WTC11 (cell line): ENCODE measurements around the gene CEP70. TPM values are rescaled to one million over a fixed set of nuclear protein-coding genes. Genes with fewer than 3 reads are reported as not detected.

Experiments used
- ATAC-seq: fragments of 200-7000 bp; cut with Tn5 transposase; 2 replicates; pipeline ENCODE4 v1.10.0; 2021; ENCODE audit warnings: mild to moderate bottlenecking, moderate library complexity
- CTCF ChIA-PET: fragments of 300-600 bp; sonication (Branson Sonifier 250); formaldehyde crosslinking; loops from one replicate; lab custom pipeline; 2021; ENCODE audit warnings: antibody characterized with exemption; lab: Charles Lee
- POLR2A ChIA-PET: fragments of 350-600 bp; sonication (Branson Sonifier 250); formaldehyde crosslinking; loops from one replicate; lab custom pipeline; 2021; ENCODE audit warnings: antibody characterized with exemption; lab: Charles Lee
- DNase-seq: peaks from one replicate; pipeline ENCODE4 v3.0.0; 2021; ENCODE audit warnings: low spot score
- H3K27ac Mint-ChIP-seq: 2 replicates; pipeline ENCODE4 v1.8.0; 2021; ENCODE audit warnings: mixed read lengths
- H3K27me3 Mint-ChIP-seq: 2 replicates; pipeline ENCODE4 v1.8.0; 2021; ENCODE audit warnings: low read depth, mild to moderate bottlenecking, moderate library complexity, mixed read lengths
- H3K36me3 Mint-ChIP-seq: 2 replicates; pipeline ENCODE4 v1.8.0; 2021; ENCODE audit warnings: mixed read lengths
- H3K4me1 Mint-ChIP-seq: 2 replicates; pipeline ENCODE4 v1.8.0; 2022; ENCODE audit warnings: mixed read lengths
- H3K4me3 Mint-ChIP-seq: 2 replicates; pipeline ENCODE4 v1.8.0; 2021; ENCODE audit warnings: mild to moderate bottlenecking, moderate library complexity, mixed read lengths
- H3K9me3 Mint-ChIP-seq: 2 replicates; pipeline ENCODE4 v1.8.0; 2021; ENCODE audit warnings: mixed read lengths
- IRF2 ChIP-seq: sonication (generic); formaldehyde crosslinking; IDR thresholded peaks from 2 replicates; pipeline ENCODE4 v1.8.0; 2022; ENCODE audit warnings: low read depth, missing genetic modification reagents, borderline replicate concordance
- MYBL2 ChIP-seq: sonication (generic); formaldehyde crosslinking; IDR thresholded peaks from 2 replicates; pipeline ENCODE4 v1.8.1; 2023; ENCODE audit warnings: mild to moderate bottlenecking, moderate library complexity, missing genetic modification reagents
- NR1H2 ChIP-seq: sonication (generic); formaldehyde crosslinking; IDR thresholded peaks from 2 replicates; pipeline ENCODE4 v1.9.0; 2021; ENCODE audit warnings: mild to moderate bottlenecking, moderate library complexity, missing genetic modification reagents
- PRRX2 ChIP-seq: fragments of 250-450 bp; sonication (Bioruptor Pico); IDR thresholded peaks from 2 replicates; pipeline ENCODE4 v1.8.0; 2021; ENCODE audit warnings: mild to moderate bottlenecking
- RELA ChIP-seq: sonication (generic); formaldehyde crosslinking; IDR thresholded peaks from 2 replicates; pipeline ENCODE4 v1.8.1; 2022; ENCODE audit warnings: missing genetic modification reagents, mild to moderate bottlenecking, borderline replicate concordance
- TEAD1 ChIP-seq: sonication (generic); formaldehyde crosslinking; IDR thresholded peaks from 2 replicates; pipeline ENCODE4 v1.8.0; 2022; ENCODE audit warnings: mild to moderate bottlenecking, missing genetic modification reagents
- ZNF121 ChIP-seq: sonication (generic); formaldehyde crosslinking; IDR thresholded peaks from 2 replicates; pipeline ENCODE4 v1.8.0; 2023; ENCODE audit warnings: missing genetic modification reagents
- ZNF138 ChIP-seq: sonication (generic); formaldehyde crosslinking; conservative IDR thresholded peaks from 2 replicates; pipeline ENCODE4 v1.8.1; 2022; ENCODE audit warnings: mild to moderate bottlenecking, moderate library complexity, missing genetic modification reagents
- ZNF317 ChIP-seq: sonication (generic); formaldehyde crosslinking; IDR thresholded peaks from 2 replicates; pipeline ENCODE4 v1.8.1; 2023; ENCODE audit warnings: low read depth, mild to moderate bottlenecking, moderate library complexity, missing genetic modification reagents, borderline replicate concordance
- total RNA-seq: library from RNA; stranded (reverse); gene quantifications from 3 replicates; pipeline ENCODE4 v1.2.3, GENCODE V29; 2021
- TF ChIP-seq, protein P1 (sequence below): sonication (generic); formaldehyde crosslinking; IDR thresholded peaks from 2 replicates; pipeline ENCODE4 v1.8.1; 2022; ENCODE audit warnings: missing genetic modification reagents, borderline replicate concordance
- TF ChIP-seq, protein P2 (sequence below): sonication (generic); formaldehyde crosslinking; IDR thresholded peaks from 2 replicates; pipeline ENCODE4 v1.8.1; 2023; ENCODE audit warnings: mild to moderate bottlenecking, moderate library complexity, missing genetic modification reagents
- TF ChIP-seq, protein P3 (sequence below): sonication (generic); formaldehyde crosslinking; IDR thresholded peaks from 2 replicates; pipeline ENCODE4 v1.8.0; 2022; ENCODE audit warnings: missing genetic modification reagents
- TF ChIP-seq, protein P4 (sequence below): sonication (generic); formaldehyde crosslinking; IDR thresholded peaks from 2 replicates; pipeline ENCODE4 v1.8.1; 2023; ENCODE audit warnings: mild to moderate bottlenecking, missing genetic modification reagents, moderate library complexity

Gene CEP70
- total RNA-seq, 1 experiment from 2014 or later = 27.2 TPM

DNA sequence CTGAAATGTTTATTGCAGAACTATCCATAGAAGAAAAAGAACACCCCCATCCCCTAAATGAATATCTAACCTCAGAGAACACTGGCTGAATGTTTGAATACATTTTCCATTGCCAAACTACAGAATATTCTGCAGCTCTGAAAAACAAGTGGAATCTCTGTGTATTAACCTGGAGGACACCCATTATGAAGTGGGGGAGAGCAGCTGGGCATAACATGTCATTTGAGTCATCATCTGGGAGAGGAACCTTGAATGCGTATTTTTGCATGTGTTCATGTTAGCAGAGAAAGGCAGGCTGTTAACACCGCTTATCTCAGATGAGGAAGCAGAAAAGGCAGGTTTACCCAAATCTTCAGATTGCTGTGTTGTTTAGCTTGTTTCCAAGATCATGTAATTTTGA is 128.1 kb downstream of the CEP70 start:
- H3K27me3 Mint-ChIP-seq = no peaks in the 10 kb centered on the region
- CTCF ChIA-PET = no interaction called here
- TF ChIP-seq, protein P1, sequence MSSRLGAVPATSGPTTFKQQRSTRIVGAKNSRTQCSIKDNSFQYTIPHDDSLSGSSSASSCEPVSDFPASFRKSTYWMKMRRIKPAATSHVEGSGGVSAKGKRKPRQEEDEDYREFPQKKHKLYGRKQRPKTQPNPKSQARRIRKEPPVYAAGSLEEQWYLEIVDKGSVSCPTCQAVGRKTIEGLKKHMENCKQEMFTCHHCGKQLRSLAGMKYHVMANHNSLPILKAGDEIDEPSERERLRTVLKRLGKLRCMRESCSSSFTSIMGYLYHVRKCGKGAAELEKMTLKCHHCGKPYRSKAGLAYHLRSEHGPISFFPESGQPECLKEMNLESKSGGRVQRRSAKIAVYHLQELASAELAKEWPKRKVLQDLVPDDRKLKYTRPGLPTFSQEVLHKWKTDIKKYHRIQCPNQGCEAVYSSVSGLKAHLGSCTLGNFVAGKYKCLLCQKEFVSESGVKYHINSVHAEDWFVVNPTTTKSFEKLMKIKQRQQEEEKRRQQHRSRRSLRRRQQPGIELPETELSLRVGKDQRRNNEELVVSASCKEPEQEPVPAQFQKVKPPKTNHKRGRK (CRISPR knock-in tag) = no peak
- TF ChIP-seq TEAD1 (CRISPR knock-in tag) (no peak), IRF2 (CRISPR knock-in tag) (no peak)
- no peak overlapping the region for H3K27ac Mint-ChIP-seq
- POLR2A ChIA-PET = no interaction called here
- no peaks in the 10 kb centered on the region for H3K9me3 Mint-ChIP-seq
- ATAC-seq (no peak), DNase-seq (no peak)
- H3K4me1 Mint-ChIP-seq = peaks cover 6% of the 10 kb centered on the region
- peaks cover 3% of the 10 kb centered on the region for H3K36me3 Mint-ChIP-seq
- H3K4me3 Mint-ChIP-seq = no peak overlapping the region

DNA sequence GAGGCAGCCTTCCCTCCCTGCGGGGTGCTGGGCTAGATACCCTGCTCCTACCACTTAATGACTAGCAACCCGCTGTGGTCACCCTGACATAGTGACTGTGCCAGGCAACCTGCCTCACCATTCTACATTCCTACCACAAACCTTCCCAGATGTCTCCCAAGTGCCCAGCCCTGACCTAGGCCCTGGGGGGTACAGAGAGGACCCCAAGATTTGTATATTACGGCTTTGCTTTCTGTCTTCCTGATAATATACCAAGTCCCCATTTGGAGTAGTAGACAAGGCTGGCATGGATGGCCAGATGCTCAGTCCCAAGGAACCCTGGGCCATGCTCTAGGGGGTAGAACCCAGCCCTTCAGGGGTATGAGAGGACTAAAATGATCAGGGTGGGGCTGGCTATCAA is 128.6 kb downstream of the CEP70 start:
- Mint-ChIP-seq H3K4me3 (no peak overlapping the region), H3K9me3 (no peaks in the 10 kb centered on the region), H3K27me3 (no peaks in the 10 kb centered on the region), H3K36me3 (peaks cover 3% of the 10 kb centered on the region), H3K4me1 (peaks cover 6% of the 10 kb centered on the region), H3K27ac (no peak overlapping the region)
- ATAC-seq (no peak), DNase-seq (no peak)
- CTCF ChIA-PET = no interaction called here
- POLR2A ChIA-PET = no interaction called here
- TF ChIP-seq, protein P2, sequence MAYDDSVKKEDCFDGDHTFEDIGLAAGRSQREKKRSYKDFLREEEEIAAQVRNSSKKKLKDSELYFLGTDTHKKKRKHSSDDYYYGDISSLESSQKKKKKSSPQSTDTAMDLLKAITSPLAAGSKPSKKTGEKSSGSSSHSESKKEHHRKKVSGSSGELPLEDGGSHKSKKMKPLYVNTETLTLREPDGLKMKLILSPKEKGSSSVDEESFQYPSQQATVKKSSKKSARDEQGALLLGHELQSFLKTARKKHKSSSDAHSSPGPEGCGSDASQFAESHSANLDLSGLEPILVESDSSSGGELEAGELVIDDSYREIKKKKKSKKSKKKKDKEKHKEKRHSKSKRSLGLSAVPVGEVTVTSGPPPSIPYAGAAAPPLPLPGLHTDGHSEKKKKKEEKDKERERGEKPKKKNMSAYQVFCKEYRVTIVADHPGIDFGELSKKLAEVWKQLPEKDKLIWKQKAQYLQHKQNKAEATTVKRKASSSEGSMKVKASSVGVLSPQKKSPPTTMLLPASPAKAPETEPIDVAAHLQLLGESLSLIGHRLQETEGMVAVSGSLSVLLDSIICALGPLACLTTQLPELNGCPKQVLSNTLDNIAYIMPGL (CRISPR knock-in tag) = no peak
- TF ChIP-seq MYBL2 (CRISPR knock-in tag) = no peak
- no peak for TF ChIP-seq PRRX2 (CRISPR knock-in tag)
- TF ChIP-seq ZNF138 = no peak
- TF ChIP-seq, protein P3, sequence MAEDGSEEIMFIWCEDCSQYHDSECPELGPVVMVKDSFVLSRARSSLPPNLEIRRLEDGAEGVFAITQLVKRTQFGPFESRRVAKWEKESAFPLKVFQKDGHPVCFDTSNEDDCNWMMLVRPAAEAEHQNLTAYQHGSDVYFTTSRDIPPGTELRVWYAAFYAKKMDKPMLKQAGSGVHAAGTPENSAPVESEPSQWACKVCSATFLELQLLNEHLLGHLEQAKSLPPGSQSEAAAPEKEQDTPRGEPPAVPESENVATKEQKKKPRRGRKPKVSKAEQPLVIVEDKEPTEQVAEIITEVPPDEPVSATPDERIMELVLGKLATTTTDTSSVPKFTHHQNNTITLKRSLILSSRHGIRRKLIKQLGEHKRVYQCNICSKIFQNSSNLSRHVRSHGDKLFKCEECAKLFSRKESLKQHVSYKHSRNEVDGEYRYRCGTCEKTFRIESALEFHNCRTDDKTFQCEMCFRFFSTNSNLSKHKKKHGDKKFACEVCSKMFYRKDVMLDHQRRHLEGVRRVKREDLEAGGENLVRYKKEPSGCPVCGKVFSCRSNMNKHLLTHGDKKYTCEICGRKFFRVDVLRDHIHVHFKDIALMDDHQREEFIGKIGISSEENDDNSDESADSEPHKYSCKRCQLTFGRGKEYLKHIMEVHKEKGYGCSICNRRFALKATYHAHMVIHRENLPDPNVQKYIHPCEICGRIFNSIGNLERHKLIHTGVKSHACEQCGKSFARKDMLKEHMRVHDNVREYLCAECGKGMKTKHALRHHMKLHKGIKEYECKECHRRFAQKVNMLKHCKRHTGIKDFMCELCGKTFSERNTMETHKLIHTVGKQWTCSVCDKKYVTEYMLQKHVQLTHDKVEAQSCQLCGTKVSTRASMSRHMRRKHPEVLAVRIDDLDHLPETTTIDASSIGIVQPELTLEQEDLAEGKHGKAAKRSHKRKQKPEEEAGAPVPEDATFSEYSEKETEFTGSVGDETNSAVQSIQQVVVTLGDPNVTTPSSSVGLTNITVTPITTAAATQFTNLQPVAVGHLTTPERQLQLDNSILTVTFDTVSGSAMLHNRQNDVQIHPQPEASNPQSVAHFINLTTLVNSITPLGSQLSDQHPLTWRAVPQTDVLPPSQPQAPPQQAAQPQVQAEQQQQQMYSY (CRISPR knock-in tag) = no peak
- TF ChIP-seq ZNF317 (CRISPR knock-in tag) = no peak
- TF ChIP-seq, protein P4, sequence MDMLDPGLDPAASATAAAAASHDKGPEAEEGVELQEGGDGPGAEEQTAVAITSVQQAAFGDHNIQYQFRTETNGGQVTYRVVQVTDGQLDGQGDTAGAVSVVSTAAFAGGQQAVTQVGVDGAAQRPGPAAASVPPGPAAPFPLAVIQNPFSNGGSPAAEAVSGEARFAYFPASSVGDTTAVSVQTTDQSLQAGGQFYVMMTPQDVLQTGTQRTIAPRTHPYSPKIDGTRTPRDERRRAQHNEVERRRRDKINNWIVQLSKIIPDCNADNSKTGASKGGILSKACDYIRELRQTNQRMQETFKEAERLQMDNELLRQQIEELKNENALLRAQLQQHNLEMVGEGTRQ (CRISPR knock-in tag) = no peak
- TF ChIP-seq, protein P1 (CRISPR knock-in tag) = no peak
- no peak for TF ChIP-seq TEAD1 (CRISPR knock-in tag)
- TF ChIP-seq RELA (CRISPR knock-in tag) = no peak
- TF ChIP-seq NR1H2 (CRISPR knock-in tag) = no peak
- TF ChIP-seq ZNF121 (CRISPR knock-in tag) = no peak
